ENCODE results near the gene CDC37. TPM values are rescaled to one million over a fixed set of nuclear protein-coding genes. Genes with fewer than 3 reads are reported as not detected.

CDC37 gene
- 62.1 TPM for total RNA-seq

DNA sequence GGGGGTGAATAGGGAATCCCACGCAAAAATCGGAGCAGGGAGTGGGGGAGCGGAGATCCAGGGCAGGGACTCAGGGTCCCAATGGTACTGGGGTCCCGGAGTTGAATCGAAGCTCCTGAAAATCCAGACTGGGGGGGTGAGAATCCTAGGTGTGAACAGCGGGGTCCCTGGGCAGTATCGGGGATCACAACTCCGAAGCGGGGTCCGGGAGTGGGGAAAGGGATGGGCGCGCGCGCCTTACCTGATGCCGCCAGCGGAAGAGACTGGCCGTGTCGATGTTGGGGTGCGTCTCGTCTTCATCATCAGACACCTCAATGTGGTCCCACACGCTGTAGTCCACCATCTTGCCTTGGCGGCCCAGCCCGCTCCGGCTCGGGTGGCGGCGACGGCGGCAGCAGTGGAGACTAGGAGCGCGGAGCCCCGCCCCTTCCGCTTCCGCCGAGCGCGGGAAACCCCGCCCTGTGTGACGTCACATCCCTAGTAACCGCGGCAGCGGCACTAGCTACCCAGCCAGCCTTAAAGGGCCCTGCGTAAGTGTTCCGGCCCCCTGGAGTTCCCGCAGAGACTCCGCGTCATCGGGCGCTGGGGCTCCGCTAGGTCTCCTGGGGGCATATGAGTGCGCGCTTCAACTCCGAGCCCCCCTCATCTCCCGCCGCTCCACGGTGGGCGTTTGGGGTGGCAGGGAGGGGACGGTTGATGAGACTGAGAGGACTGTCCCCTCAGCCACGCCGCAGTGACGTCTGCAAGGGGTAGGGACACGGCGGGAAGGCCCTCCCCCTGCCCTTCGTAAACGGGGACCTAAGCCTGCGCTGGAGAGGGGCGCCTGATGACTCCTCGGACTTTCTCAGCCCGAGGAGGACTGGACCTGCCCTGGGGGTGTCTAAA is at the start of gene CDC37:
Gene CDC37, minus strand, starts transcription at position 406 of the 885 bp plus-strand sequence. Its CDS starts 63 bp downstream, at position 343.

DNA sequence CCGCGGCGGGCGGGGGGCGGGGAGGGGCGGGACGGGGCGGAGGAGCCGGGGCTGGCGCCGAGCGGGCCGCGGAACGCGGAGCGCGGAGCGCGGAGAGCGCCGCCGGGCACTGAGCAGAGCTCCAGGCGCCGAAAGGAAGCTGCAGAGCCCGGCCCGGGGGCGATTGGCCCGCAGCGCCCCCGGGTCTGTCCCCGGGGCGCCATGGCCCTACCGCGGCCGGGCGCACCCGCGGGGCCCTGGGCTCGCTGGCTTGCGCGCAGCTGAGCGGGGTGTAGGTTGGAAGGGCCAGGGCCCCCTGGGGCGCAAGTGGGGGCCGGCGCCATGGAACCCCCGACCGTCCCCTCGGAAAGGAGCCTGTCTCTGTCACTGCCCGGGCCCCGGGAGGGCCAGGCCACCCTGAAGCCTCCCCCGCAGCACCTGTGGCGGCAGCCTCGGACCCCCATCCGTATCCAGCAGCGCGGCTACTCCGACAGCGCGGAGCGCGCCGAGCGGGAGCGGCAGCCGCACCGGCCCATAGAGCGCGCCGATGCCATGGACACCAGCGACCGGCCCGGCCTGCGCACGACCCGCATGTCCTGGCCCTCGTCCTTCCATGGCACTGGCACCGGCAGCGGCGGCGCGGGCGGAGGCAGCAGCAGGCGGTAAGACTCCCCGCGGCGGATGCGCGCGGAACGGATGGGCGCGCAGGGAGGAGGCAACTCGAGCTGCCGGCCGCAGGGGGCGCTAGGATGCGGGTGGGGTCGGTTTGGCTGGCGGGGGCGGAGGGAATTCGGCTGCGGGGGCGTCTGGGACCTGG is 17.3 kb upstream of the CDC37 start, which contains the start of gene PDE4A:
Gene PDE4A, plus strand, starts transcription at position 95 of the 796 bp plus-strand sequence. Its CDS starts 227 bp downstream, at position 322.

DNA sequence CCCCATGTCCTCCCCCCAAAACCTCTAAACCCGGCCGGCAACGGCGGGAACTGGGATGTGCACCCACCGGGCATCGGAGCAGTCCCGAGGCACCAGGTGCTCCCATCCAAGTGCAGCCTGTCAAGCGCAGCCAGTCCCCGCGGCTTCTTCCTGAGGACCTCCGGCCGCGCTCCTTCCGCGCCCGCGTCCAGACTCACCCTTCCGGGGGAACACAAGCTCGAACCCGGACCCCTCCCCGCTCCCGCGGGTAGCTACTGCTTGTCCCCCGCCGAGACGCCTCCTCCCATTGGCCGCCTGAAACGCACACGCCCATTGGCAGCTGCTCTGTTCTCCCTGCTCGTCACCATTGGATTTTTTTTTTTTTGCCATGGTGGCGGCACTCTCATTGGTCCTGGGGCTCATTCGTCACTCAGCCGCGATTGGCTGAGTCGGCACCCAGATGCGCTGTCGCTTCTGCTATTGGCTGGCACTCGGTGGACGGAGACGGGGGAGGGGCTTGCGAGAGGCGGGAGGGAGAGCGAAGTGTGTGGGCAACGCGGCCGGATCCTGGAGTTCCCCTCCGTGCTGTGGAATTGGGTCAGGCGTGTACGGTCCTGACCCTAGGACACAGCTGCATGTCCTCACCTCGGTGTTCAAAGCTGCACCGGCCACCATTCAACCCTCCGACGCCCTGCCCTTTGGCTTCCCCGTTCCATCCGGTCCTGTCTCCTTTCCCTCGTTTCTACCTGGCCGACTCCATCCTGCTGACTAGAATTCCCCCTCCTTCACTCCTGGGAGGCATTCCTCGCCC is 22.8 kb downstream of the CDC37 start, which contains the start of gene TYK2:
Gene TYK2, minus strand, starts transcription at position 260 of the 790 bp plus-strand sequence. CDS start 2,166 bp downstream, outside the sequence.

Other genes with a start within 250 kb of the CDC37 start
- gene DNMT1, start 208.6 kb downstream of the CDC37 start, total RNA-seq, result 35.1 TPM
- gene S1PR2, start 172.2 kb downstream of the CDC37 start, total RNA-seq, result 4.4 TPM
- 15.7 TPM for gene MRPL4, start 151.3 kb downstream of the CDC37 start, total RNA-seq
- gene ICAM1, start 132.4 kb downstream of the CDC37 start, total RNA-seq, result 1.8 TPM
- gene ICAM4, start 116.6 kb downstream of the CDC37 start, total RNA-seq, result 0.46 TPM
- gene ICAM5, start 113.6 kb downstream of the CDC37 start, total RNA-seq, result 2.5 TPM
- 1.6 TPM for gene ZGLP1, start 93.7 kb downstream of the CDC37 start, total RNA-seq
- 21.0 TPM for gene FDX2, start 87.5 kb downstream of the CDC37 start, total RNA-seq
- 4.8 TPM for gene RAVER1, start 70.0 kb downstream of the CDC37 start, total RNA-seq
- 1.4 TPM for gene ICAM3, start 63.9 kb downstream of the CDC37 start, total RNA-seq
- 40.6 TPM for gene TYK2, start 23.0 kb downstream of the CDC37 start, total RNA-seq
- 9.0 TPM for gene PDE4A, start 17.0 kb upstream of the CDC37 start, total RNA-seq
- gene KEAP1, start 99.8 kb upstream of the CDC37 start, total RNA-seq, result 36.9 TPM
- not detected for gene S1PR5, start 113.9 kb upstream of the CDC37 start, total RNA-seq
- 15.9 TPM for gene ATG4D, start 140.4 kb upstream of the CDC37 start, total RNA-seq
- gene KRI1, start 162.5 kb upstream of the CDC37 start, total RNA-seq, result 4.4 TPM
- 140 TPM for gene CDKN2D, start 165.4 kb upstream of the CDC37 start, total RNA-seq
- gene AP1M2, start 183.8 kb upstream of the CDC37 start, total RNA-seq, result 2.1 TPM
- 37.4 TPM for gene SLC44A2, start 222.0 kb upstream of the CDC37 start, total RNA-seq

Measured in diencephalon (tissue), 1 donor.